ENCODE results near the gene ILKAP.
"Not testable (repeated sequence)": the region's sequence is repeated elsewhere in the genome, so short reads cannot be mapped to it uniquely, and the experiment has no call there.

The ILKAP gene

DNA sequence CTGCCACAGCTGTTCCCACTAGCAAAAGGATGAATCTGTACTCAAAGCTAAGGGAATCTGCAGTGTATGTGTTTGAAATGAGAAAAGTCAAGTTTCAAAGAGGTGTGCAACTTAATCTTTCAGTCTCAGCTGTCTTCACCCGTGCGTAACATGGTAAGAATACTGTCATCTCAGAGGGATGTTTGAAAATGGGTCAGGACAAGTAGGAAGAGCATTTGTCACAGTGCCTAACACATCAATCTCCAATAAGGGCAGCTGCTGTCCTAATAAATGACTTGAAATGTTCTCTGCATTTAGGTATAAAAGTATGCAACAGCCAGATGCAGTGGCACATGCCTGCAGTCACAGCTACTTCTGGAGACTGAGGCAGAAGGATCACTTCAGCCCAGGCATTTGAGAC lies 13.1 kb downstream of the ILKAP start:
- no peak for FAIRE-seq

DNA sequence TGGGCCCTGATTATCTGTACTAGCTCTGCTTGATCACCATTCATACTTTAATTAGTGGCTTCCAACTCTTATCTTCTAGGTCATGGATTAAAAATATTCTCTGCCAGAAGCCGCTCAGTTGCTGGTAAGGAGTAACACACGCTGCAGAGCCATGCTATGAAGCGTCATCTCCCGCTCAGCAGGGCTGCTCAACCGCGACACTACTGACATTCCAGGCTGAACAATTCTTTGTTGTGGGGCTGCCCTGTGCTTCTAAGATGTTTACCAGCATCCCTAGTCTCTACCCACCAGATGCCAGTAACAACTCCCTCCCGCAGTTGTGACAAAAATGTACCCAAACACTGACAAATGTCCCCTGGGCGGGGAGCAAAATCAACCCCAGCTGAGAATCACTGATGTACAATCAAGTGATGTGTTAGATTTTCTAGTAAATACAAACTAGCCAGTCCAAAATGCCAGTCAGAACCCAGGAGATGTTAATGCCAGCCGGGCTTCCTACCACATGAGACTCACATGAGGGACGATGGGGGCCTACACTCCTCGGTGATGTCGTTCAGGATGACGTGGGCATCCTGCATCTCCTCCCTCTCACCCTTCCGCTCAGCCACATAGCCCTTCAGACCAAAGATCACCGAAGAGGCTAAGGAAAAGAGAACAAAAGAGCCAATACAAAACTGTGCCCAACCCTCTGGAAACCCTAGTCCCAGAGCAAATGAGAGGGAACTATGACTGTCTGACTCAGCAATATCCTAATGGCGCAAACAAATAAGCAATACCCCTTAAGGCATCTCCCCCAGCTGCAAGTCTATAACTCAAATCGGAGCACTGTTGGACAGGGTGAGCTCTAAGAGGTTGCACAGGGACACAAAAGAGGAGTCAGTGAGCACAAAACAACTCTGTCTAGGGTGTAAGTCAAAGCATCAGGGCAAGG lies 15.6 kb downstream of the ILKAP start:
- no peak for FAIRE-seq

DNA sequence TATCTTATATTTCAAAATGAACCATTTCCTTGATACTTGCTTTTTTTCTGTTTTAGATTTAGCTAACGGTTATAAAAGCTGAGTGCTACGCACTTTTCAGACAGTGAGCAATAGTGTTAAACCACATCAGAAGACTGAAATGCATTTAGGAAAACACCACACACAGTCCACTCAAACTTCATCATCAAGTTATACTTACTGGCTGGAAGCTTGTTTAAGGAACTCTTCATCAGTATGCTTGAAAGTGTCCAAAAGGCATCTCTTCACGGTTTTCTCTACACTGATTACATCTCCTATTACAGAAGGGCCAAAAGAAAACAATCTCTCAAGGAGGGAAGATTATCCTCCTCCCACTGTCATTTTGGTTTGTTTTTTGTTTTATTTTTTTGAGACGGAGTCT lies 19.7 kb downstream of the ILKAP start:
- no peak for FAIRE-seq

DNA sequence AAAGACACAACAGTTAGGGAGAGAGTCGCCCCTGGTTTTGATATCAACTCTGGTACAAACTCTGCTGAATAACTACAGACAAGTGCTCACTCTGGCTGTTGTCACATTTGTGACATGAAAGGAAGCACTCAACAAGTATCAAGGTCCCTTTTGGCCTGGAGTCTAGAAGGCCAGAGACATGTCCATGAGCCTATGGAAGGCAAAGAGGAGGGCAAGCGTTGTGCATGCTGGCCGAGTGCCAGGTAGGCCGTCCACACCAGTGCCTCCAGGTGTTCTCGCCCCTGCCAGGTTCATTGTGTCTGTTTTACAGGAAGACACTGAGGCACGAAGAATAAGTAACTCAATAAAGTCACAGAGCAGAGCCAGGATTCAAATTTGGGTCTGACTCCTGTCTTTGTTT lies 21.1 kb downstream of the ILKAP start:
- FAIRE-seq = no peak

DNA sequence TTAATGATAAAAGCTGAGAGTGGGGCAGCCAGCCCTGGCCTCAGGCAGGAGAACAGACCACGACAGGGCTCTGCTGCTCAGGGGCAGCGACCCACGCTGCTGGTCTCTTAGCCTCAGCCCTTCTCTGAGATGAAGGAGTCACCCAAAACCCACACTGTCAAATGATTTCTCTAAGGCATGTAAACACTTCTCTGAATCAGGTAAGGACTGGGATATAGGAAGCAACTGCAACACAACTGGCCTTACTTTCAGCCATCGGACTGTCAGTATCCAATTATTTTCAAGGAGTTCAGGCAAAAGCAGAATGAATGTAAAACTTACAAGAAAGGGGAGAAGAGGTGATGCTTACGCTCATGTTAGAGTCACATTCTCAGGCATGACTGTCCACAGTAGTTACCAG lies 22.9 kb downstream of the ILKAP start:
- no peak for FAIRE-seq

DNA sequence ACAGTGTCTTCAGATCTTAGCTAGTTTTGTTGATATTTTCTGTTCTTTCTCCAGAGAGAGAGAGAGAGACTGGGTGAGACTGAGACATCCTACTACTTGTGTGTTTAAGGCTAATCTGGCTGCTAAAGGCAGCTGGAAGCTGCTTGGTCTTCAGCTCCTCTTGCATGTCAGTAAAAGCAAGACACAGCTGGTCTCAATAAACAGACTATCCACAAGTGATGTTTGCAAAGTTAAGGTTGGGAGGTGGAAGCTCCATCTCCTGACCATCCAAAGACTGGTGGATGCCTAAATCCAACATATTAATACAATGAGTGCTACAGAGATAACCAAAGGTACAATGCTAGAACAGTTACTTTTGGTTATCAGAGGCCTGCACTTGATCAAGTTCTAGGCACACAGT lies 26.9 kb downstream of the ILKAP start:
- no peak for FAIRE-seq

DNA sequence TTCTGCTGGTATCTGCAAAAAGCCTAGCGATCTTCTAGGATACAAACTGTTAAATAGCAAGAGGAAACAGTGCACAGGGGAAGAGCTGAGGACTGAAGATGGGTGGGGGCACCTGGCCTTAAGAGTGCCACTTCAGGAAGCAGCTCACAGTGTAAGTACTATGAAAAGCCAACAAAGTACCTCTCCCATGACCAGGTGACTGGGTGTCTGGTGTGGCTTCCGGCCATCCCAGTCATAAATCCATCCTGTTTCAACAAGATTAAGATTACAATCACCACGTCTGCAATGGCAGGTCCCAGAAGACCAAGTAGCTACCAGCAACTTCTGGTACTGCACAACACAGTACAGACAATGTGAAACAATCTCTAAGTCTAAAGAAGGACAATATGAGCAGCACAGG lies 28.8 kb downstream of the ILKAP start:
- no peak for FAIRE-seq

DNA sequence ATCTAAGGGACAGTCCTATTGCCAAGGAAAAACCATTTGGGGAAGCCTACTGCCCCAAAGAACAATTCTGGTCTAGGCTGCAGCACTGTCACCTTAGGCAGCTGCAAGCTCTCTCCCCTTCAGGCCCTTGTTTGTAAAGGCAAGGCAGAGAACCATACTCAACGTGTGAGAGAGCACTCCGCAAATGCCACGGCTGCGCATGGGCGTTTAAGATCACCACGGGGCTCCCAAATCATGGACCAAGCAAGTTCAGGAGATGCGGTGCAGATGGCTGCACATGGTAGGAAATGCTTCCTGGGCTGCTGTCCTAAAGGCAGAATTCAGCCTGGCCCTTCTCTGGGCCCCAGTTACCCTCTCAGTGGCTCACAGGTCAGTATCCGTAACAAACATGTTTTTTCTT lies 29.2 kb downstream of the ILKAP start:
- FAIRE-seq = no peak

DNA sequence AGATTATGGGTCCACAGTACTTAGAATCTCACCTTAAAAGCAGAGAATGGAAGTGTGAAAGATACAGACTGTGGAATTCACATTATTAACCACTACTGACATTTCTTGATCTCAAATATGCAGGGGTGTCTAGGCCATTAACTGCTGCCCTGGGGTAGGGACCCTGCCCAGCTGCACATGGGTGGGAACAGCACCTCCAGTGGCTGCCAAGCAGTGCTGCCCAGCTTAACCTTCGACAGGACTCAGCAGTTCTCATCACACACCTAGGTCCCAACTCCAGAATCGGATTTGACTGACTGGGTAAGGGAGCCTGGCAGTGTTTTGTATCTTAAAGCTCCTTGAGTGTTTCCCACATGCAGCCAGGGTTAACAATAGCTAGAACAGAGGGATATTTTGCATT lies 29.8 kb downstream of the ILKAP start:
- FAIRE-seq = no peak

DNA sequence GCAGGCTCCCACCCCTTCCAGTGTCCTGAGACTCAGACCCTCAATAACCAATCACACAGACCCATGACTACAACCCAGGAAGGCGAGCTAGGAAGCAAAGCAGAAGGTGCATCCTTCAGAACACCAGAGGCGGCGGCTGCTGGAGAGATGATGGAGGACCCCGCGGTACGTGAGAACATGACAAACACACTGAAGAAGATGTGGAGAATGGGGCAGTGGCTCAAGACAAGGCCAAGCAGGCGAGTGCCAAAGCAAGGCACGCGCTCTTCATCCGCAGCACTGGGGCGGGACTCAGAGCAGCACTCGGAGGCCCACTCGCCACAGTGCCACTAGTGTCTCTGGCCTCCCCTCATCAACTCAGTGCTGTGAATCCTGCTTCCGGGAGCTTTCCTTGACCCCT lies 31.1 kb downstream of the ILKAP start:
- no peak for FAIRE-seq

DNA sequence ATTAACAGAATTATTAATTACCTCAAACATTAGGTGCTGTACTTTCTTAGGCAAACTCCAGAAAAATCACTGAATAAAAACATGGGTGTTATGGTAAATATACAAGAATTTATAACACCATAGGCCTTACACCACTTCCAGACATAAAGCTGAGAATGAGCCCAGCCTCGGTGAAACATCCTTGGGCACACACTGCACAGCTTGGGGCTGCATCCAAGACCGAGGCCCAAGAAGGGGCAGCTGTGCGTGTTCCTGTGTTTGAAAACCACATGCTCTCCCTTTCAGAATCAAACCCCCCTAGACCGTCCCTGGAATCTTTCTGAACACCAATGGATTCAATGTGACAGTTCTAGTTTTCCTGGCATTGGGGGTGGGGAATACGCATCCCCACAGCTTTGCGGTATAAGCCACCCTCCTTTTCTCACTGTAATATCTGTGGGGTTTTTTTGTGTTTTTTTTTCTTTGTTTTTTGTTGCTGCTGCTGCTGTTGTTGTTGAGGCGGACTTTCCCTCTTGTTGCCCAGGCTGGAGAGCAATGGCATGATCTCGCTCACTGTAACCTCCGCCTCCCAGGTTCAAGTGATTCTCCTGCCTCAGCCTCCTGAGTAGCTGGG lies 31.8 kb downstream of the ILKAP start:
- FAIRE-seq = no peak

DNA sequence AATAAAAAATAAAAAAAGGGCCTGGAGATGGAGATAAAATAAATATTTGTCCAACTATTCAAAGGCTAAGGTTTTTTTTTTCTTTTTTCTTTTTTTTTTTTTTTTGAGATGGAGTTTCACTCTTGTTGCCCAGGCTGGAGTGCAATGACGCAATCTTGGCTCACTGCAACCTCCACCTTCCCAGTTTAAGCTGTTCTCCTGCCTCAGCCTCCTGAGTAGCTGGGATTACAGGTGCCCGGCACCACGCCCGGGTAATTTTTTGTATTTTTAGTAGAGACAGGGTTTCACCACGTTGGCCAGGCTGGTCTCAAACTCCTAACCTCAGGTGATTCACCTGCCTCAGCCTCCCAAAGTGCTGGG lies 32.4 kb downstream of the ILKAP start:
- FAIRE-seq = not testable (repeated sequence)

DNA sequence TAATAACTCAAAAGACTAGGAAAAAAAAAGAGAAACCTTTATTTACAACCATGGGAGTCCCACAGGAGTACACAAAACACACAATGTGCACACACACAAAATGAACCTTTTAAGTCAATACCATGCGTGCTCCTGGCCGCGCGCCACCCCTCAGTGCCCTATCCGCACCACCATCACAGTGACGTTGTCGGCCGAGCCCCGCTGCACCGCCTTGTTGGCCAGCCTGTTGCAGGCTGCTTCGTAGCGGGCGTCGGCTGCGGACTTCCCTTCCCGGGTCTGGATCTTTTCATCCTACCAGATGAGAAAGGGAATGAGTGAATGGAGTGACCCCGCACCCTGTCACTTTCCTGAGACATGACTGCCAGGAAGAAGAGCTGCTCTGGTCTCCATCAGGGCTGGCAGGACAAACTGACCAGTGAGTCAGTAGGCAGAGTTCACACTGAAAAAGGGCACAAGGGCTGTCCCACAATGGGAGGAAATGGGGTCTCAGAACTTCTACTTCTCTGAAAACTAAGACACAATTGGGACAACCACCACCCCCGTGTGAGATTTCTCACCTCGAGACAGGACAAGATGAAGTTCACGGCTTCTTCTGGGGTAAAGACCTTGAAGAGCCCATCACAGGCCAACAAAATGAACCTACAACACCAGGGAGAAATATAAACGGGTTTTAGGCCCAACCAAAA lies 33.0 kb downstream of the ILKAP start:
- no peak for FAIRE-seq

DNA sequence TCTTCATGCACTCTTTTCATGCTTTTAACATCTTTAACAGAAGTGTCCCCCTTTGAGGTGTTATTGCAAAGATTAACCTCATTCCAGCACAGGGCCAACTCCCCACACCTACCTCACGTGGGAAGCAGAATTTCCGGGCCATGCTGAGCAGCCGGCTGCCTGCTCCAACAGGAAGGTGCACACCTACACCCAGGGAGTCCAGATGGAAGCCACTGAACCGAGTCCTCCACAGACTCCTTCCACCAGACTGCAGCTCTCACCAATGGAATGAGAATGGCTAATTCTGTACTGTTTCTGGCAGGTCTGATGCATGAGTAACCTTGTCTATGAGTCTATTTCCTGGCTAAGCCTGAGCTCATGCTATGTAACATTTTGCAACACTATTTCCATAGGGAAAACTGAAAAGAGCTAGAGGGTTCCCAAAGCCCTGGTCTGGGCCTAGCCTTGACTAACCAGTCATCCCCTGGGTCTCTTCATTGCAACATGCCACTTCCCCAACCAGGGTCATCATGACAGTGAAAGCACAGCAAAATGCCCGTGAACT lies 33.7 kb downstream of the ILKAP start:
- no peak for FAIRE-seq

DNA sequence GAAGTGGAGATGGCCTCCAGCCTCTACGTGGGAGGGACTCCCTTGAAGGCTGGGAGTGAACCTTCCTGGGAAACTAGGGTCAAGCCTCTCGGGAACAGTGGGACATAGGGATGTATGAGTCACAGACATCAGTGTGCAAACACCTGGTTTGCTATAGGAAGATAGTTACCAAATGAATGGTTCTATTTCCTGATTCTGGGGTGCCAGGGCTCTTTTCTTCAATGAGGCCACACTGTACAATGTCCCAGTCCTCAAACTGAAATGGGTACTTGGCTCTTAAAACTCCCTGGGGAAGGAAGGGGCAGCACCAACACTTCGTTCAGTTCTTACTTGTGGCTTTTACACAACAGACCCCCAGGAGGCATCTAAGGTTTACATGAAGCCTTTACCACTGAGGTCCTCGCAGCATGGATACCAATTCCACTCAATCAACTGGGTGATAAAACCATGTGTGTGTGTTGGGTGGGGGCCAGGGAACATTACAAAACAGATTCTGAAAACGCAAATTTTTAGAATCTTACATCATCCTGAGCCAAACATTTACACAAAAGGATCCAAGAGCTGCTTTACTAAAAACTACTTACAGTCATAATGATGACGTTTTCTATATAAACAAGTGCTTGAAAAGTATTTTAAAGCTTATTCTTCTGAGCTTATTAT lies 34.3 kb downstream of the ILKAP start:
- FAIRE-seq = no peak

DNA sequence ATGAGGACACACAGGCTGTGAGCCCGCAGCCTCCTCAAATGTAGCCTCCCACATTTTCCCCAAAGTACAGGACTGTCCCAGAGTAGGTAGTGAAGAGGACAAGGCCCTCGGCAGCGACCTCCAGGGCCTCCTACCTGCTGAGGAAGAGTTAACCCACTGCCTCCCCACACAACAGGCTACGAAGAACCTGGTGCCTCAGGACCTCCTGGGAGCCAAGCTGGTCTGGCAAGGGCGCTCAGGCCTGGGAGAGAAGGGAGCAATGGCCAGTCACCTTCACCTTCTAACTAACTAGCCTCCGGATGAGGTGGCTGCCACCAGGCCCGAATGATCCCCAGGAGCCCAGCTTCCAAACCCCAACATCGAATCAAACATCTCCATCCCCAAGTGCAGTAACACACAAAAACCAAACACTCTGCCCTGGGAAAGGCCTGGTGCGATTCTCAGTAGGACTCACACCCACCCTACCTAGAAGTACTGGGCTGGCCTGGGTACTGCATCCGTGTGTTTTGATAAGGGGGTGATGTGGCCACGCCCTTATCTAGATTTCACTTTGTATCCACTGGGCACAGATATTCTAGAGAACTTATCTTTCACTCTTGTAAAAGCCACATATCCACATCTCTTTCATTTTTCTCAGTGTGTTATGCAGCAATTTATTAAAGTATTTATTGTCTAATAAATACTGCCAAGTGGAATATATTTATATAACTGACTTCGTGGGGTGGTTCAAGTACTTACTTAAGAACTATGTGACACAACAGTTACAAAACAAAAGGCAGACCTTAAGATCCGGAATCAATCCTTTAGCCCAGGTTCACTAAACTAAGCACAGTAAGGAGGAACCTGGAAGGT lies 35.1 kb downstream of the ILKAP start:
- no peak for FAIRE-seq

DNA sequence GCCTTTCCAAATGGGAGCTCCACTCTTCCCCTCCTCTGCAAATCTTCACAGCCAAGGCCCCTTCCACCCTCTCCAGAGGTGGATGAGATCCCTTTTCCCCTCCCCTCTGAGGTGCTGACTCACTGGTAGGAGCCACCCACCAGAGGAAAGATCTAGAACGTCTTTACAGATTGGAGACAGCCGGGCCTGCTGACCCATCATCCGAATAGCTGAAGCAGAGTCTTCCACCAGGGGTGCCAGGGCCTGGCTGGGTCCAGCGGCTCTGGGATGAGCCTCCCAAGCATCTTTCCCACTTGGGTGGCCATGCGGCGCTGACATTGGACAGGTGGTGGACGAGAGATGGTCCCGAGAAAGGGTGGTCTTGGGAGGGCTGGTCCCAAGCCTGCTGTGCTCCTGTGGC lies 35.7 kb downstream of the ILKAP start:
- FAIRE-seq = no peak

DNA sequence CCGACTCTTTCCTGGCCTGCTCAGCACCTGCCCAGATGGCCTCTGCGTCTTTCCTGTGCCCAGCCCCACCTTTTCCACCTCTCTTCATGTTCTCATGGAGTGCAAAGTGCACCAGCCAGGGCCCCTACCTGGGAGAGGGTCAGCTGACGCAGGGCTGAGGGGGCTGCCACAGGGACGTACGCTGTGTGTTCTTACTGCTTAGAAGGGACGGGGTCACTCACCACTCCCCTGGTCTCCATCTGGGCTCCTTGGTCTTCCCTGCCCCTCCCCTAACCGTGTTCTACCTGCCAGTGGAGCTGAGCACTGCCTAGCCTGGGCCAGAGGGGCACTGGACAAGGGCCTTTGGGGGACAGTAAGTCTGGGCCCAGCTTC lies 36.2 kb downstream of the ILKAP start:
- no peak for FAIRE-seq

DNA sequence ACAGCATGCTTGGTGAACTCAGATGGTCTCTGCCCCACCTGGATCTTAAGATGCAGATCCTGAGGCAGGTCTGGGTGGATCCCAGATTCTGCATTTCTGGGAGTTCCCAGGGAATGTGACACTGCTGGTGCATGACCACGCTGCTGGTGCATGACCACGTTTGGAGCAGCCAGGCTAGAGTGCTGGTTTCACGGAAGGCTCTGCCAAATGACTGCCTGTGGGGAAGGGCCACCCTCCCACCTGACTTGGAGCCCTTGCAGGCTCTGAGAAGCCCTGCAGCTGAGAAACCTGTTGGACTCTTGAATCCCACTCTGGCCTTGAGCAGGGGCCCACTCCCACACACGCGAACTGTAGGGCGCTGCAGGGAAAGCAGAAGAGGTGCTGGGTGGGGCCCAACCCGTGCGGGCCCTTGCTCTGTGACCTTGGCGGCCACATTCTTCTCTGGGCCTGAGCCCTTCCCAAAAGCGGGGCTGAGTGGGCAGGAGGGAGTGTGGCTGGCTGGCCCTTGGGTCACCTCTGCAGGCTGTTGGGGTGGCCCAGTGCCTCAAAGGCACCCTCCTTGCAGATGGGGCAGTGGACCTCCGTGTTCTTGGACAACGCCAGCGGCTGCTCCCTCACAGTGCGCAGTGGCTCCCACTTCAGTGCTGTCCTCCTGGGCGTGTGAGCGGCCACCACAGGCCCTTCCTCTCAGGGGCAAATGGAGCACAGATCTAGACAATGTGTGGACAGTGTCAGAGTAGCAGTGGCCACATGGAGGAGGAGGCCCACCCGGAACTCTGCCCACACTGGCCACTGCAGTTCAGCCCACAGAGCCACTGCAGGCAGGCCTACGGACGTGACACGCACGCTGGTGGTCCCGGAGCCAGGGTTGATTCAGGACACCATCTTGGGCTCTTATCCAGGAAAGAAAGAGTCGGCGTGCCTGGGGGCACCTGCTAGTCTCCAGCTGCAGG lies 36.8 kb downstream of the ILKAP start:
- no peak for FAIRE-seq

DNA sequence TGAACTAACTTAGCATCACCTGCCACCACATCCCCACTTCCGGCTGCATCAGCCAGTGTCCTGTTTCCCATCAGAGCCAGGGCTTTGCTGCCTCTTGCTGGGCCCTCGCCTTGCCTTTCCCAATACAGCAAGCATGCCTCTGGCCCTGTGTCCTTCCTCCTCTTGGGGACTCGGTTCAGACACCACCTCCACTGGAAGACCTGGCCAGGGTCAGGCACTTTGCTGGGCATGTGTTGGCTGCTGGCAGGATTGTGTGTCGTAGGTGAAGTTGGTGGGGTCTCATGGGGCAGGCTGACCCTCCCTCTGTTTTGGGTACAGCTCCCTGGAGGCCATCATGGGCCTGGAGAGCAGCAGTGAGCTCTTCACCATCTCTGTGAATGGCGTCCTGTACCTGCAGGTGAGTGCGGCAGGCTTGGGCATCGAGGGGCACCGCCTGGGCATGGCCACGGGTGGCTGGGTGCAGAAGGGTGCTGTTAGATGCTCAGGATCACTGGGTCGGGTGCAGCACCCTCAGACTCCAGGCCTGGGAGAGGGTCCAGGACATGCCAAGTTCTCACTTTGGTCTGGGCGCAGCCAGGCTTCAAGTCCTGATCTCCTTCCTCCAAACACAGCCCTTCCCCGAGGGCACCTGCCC lies 38.1 kb downstream of the ILKAP start:
- FAIRE-seq = no peak

DNA sequence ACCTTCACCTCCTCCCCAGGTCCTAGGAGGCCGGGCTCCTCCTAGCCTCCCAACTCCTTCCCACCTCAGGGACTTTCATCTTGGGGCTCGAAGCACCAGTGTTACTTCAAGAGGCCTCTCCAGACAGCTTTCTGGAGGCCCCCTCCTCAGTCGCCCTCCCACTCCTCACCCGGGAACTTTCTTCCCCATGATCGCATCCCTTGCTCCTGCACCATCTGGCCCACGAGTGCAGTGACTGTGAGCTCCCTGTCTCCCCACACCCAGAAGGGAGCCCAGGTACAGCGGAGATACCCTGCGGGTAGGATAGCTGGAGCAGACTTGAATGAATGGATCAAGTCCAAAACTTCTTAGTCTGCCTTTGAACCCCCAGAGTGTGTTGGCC lies 38.6 kb downstream of the ILKAP start:
- no peak for FAIRE-seq

Data from islet of Langerhans (tissue), 1 donor.